HUES64 (cell line): ENCODE results near the gene CALHM1.

Source experiments
- H3K27ac ChIP-seq: 2 replicates; pipeline ENCODE4 v1.7.0; 2013; ENCODE audit warnings: low read depth, low read length, inconsistent platforms
- H3K27me3 ChIP-seq: 2 replicates; pipeline ENCODE4 v1.6.1; 2013; ENCODE audit warnings: mild to moderate bottlenecking, low read length; ENCODE audit not compliant: insufficient read depth
- H3K36me3 ChIP-seq: 2 replicates; pipeline ENCODE4 v1.6.1; 2013; ENCODE audit warnings: mild to moderate bottlenecking, low read length; ENCODE audit not compliant: insufficient read depth
- H3K4me1 ChIP-seq: 2 replicates; pipeline ENCODE4 v1.6.1; 2013; ENCODE audit warnings: mild to moderate bottlenecking, low read length, moderate library complexity; ENCODE audit not compliant: insufficient read depth
- H3K4me3 ChIP-seq: 2 replicates; pipeline ENCODE4 v1.5.1; 2013; ENCODE audit warnings: mild to moderate bottlenecking, low read length, moderate library complexity
- H3K9ac ChIP-seq: 2 replicates; pipeline ENCODE4 v1.6.1; 2013; ENCODE audit warnings: mild to moderate bottlenecking, low read depth, low read length
- H3K9me3 ChIP-seq: 2 replicates; pipeline ENCODE4 v1.6.1; 2013; ENCODE audit warnings: low read depth, low read length; ENCODE audit not compliant: insufficient read depth
- WGBS: fragments of 150-250, 120-280 bp; methylation state at CpG from one replicate; pipeline ENCODE4 v1.1.7; 2013; ENCODE audit warnings: missing lambda C conversion rate; 5-methylcytosine and 5-hydroxymethylcytosine counted together

The CALHM1 gene

GRCh38 chr10:103480521-103480920 lies 21.8 kb upstream of the CALHM1 start:
- no peak overlapping the region for H3K4me3 ChIP-seq
- H3K27ac ChIP-seq, result no peak overlapping the region
- no peaks in the 10 kb centered on the region for H3K27me3 ChIP-seq
- H3K36me3 ChIP-seq, result no peaks in the 10 kb centered on the region
- H3K9me3 ChIP-seq, result no peaks in the 10 kb centered on the region
- 93% methylated on average over 5 of the region's 5 CpGs for WGBS
- no peak overlapping the region for H3K9ac ChIP-seq
- H3K4me1 ChIP-seq, result peaks cover 7% of the 10 kb centered on the region

GRCh38 chr10:103479135-103479534 lies 20.4 kb upstream of the CALHM1 start, which contains the start of gene CALHM3:
TSS of gene CALHM3 (minus strand) at chr10:103479240. CDS start at chr10:103479032, 208 bp downstream.
- no peaks in the 10 kb centered on the region for H3K27me3 ChIP-seq
- 77% methylated on average over 7 of the region's 7 CpGs for WGBS
- no peaks in the 10 kb centered on the region for H3K9me3 ChIP-seq
- no peak within 1 kb of the TSS for H3K9ac ChIP-seq
- no peak within 1 kb of the TSS for H3K4me3 ChIP-seq
- H3K27ac ChIP-seq, result no peak within 1 kb of the TSS
- H3K36me3 ChIP-seq, result no peaks in the 10 kb centered on the region
- H3K4me1 ChIP-seq, result peaks cover 7% of the 10 kb centered on the region

DNA sequence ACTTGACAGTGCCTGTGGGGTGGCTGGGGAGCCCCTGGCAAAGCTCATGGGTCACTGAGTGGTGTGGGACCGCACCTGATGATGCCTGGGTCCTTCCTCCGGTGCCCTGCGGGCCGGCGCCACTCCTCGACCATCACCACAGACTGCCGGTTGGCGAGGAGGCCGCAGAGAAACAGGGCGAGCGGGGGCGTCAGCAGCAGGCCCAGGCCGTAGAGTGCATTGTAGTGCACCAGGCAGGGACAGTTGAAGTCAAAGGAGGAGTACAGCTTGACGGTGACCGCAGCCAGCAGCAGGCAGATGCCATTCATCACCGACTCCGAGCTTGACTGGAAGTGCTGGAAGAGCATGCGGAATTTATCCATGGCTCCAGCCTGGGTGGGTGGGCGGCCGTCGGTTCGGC lies 20.0 kb upstream of the CALHM1 start:
- H3K9ac ChIP-seq, result no peak overlapping the region
- no peaks in the 10 kb centered on the region for H3K36me3 ChIP-seq
- whole genome bisulfite sequencing, result 91% methylated on average over 22 of the region's 22 CpGs
- H3K4me3 ChIP-seq, result no peak overlapping the region
- H3K4me1 ChIP-seq, result peaks cover 7% of the 10 kb centered on the region
- no peaks in the 10 kb centered on the region for H3K9me3 ChIP-seq
- no peak overlapping the region for H3K27ac ChIP-seq
- no peaks in the 10 kb centered on the region for H3K27me3 ChIP-seq

DNA sequence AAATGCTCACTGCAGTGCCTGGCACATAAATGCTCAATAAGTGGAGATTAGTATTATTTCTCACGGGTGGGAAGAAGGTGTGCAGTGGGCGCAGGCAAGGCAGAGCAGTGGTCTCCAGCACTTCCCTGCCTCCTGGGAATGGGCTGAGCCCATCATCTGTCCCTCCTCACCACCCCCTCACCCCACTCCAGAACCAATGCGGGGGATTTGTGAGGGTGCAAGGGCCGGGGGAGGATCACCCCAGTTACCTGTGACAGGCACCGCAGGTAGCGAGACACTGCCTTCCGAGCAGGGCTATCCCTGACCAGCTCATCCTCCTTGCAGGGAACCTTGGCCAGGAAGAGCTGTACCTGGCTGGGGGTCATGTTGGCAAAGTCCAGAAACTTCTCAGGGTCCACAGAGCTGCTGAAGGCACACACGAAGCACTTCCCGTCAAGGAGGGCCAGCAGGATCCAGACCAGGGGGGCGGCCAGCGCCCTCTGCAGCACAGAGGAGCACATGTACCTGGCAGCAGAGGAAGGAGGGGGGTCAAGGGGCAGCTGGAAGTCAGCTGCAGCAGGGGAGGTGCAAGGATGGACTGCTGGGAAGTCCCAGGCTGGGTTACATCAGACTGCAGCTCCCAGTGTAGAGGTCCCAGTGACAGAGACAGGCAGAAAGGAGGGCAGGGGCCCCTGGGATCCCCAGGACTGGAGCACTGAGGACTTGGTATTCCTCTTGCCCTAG lies 17.5 kb upstream of the CALHM1 start:
- Histone ChIP-seq H3K4me3 (no peak overlapping the region), H3K9me3 (no peaks in the 10 kb centered on the region), H3K36me3 (no peaks in the 10 kb centered on the region), H3K9ac (no peak overlapping the region), H3K27me3 (no peaks in the 10 kb centered on the region), H3K4me1 (peaks cover 16% of the 10 kb centered on the region), H3K27ac (no peak overlapping the region)
- 66% methylated on average over 11 of the region's 11 CpGs for WGBS

- Histone ChIP-seq H3K27me3 (no peaks in the 10 kb centered on the region), H3K9ac (no peak overlapping the region)
- WGBS, result 77% methylated on average over 4 of the region's 4 CpGs
These were observed 16.7 kb upstream of the CALHM1 start for GRCh38 chr10:103475437-103475836.

DNA sequence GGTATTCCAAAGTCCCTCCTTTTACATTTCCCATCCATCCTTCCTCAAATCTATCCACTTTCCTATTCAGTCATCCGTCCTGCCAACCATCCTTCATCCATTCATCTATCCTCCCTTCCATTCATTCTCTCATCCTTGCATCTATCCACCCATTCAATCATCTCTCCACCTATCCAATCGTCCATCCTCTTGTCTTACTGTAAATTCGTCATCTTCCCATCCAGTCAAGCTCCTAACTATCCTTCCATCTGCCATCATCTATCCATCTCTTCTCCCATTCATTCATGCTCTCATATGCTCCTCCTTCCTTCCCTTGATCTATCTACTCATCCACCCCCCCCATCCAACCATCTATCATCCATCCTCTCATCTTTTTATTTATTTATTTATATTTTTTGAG lies 15.4 kb upstream of the CALHM1 start:
- WGBS, result 86% methylated on average over 3 of the region's 3 CpGs
- Histone ChIP-seq H3K36me3 (no peaks in the 10 kb centered on the region), H3K4me3 (no peak overlapping the region), H3K9ac (no peak overlapping the region), H3K27ac (no peak overlapping the region), H3K9me3 (no peaks in the 10 kb centered on the region), H3K27me3 (no peaks in the 10 kb centered on the region), H3K4me1 (peaks cover 23% of the 10 kb centered on the region)

More at GRCh38 chr10:103475437-103475836, 16.7 kb upstream of the CALHM1 start:
- Histone ChIP-seq H3K9me3 (no peaks in the 10 kb centered on the region), H3K36me3 (no peaks in the 10 kb centered on the region), H3K27ac (no peak overlapping the region), H3K4me3 (no peak overlapping the region), H3K4me1 (peaks cover 23% of the 10 kb centered on the region)

GRCh38 chr10:103473261-103473671 lies 14.6 kb upstream of the CALHM1 start:
- H3K4me3 ChIP-seq, result no peak overlapping the region
- H3K4me1 ChIP-seq, result peaks cover 23% of the 10 kb centered on the region
- H3K9me3 ChIP-seq, result no peaks in the 10 kb centered on the region
- no peaks in the 10 kb centered on the region for H3K27me3 ChIP-seq
- H3K36me3 ChIP-seq, result no peaks in the 10 kb centered on the region
- 95% methylated on average over 32 of the region's 32 CpGs for WGBS
- no peak overlapping the region for H3K27ac ChIP-seq
- no peak overlapping the region for H3K9ac ChIP-seq

GRCh38 chr10:103472005-103472404 lies 13.3 kb upstream of the CALHM1 start:
- H3K27me3 ChIP-seq, result no peaks in the 10 kb centered on the region
- no peak overlapping the region for H3K27ac ChIP-seq
- H3K36me3 ChIP-seq, result no peaks in the 10 kb centered on the region
- 91% methylated on average over 2 of the region's 2 CpGs for WGBS
- peaks cover 21% of the 10 kb centered on the region for H3K4me1 ChIP-seq
- H3K9ac ChIP-seq, result no peak overlapping the region
- no peaks in the 10 kb centered on the region for H3K9me3 ChIP-seq
- H3K4me3 ChIP-seq, result no peak overlapping the region

- H3K27me3 ChIP-seq, result no peaks in the 10 kb centered on the region
- H3K9ac ChIP-seq, result no peak overlapping the region
- H3K36me3 ChIP-seq, result no peaks in the 10 kb centered on the region
- H3K4me1 ChIP-seq, result peaks cover 16% of the 10 kb centered on the region
- H3K9me3 ChIP-seq, result no peaks in the 10 kb centered on the region
- no peak overlapping the region for H3K4me3 ChIP-seq
- 66% methylated on average over 14 of the region's 14 CpGs for WGBS
- no peak overlapping the region for H3K27ac ChIP-seq
These were observed 12.3 kb upstream of the CALHM1 start for GRCh38 chr10:103470761-103471653.

DNA sequence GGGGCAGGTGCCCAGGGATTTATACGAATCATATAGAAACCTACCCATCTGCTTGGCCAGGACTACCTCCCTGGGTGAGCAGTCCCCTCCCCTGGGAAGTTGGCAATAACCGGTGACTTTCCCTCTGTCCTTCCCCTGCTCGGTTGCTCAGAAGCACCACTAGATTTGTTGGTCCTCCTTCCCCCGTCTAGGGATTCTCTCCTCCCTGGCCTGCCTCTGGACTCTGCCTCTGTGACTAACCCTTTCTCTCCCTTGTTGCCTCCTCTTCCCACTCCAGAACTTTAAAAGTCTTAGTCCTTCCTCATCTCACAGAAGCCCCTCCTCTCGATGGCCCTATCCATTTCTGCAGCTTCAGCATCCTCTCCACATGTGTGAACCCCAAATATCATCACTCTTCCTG lies 10.5 kb upstream of the CALHM1 start:
- H3K4me1 ChIP-seq, result peaks cover 16% of the 10 kb centered on the region
- 86% methylated on average over 5 of the region's 5 CpGs for WGBS

DNA sequence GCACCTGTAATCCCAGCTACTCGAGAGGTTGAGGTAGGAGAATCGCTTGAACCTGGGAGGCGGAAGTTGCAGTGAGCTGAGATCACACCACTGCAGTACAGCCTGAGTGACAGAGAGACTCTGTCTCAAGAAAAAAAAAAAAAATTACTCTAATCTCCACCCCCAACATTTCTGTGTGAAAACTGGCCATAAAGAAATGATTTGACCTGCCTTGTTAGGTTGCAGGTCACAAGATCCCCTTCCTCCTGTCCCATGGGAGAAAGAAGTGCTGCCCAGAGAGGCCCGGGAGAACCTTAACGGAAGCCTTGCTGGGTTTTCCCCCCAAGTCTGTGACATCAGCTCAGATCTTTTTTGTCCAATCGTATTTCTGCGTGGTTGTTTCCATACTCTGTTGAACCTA lies 8.7 kb upstream of the CALHM1 start:
- H3K4me1 ChIP-seq, result peaks cover 16% of the 10 kb centered on the region

More for the DNA sequence above, 10.5 kb upstream of the CALHM1 start:
- H3K4me3 ChIP-seq, result no peak overlapping the region
- no peak overlapping the region for H3K27ac ChIP-seq
- no peaks in the 10 kb centered on the region for H3K27me3 ChIP-seq
- no peak overlapping the region for H3K9ac ChIP-seq
- H3K36me3 ChIP-seq, result no peaks in the 10 kb centered on the region
- H3K9me3 ChIP-seq, result no peaks in the 10 kb centered on the region

More for the DNA sequence above, 8.7 kb upstream of the CALHM1 start:
- Histone ChIP-seq H3K9me3 (no peaks in the 10 kb centered on the region), H3K36me3 (no peaks in the 10 kb centered on the region), H3K27ac (no peak overlapping the region), H3K4me3 (no peak overlapping the region), H3K9ac (no peak overlapping the region), H3K27me3 (no peaks in the 10 kb centered on the region)
- WGBS, result 92% methylated on average over 7 of the region's 7 CpGs
